ENCODE data around the gene ABCB4. TPM values are rescaled to one million over a fixed set of nuclear protein-coding genes. Genes with fewer than 3 reads are reported as not detected.

Gene ABCB4
- total RNA-seq, 1 donor from 2014 or later, result 2.3 TPM

- H3K27ac Mint-ChIP-seq, result no peak overlapping the region
- no peaks in the 10 kb centered on the region for H3K27me3 Mint-ChIP-seq (ENCODE audit: low read depth)
- no peak for DNase-seq (ENCODE audit: low spot score in 2 of 2, unreplicated experiment in 2 of 2)
- no peak overlapping the region for H3K4me3 Mint-ChIP-seq
- no peaks in the 10 kb centered on the region for H3K36me3 Mint-ChIP-seq
- no peak for TF ChIP-seq CTCF (IDR thresholded peaks at IDR 0.05; ENCODE audit: unreplicated experiment)
- H3K4me1 Mint-ChIP-seq, result no peaks in the 10 kb centered on the region
- peaks cover 8% of the 10 kb centered on the region for H3K9me3 Mint-ChIP-seq
Measured at GRCh38 chr7:87432536-87432935, 42.9 kb downstream of the ABCB4 start.

- no peak for TF ChIP-seq CTCF (IDR thresholded peaks at IDR 0.05; ENCODE audit: unreplicated experiment)
- Mint-ChIP-seq H3K9me3 (peaks cover 3% of the 10 kb centered on the region), H3K36me3 (no peaks in the 10 kb centered on the region)
Measured at GRCh38 chr7:87427288-87427687, 48.2 kb downstream of the ABCB4 start.

GRCh38 chr7:87426160-87426559, 49.3 kb downstream of the ABCB4 start:
- TF ChIP-seq CTCF (IDR thresholded peaks at IDR 0.05; ENCODE audit: unreplicated experiment), result no peak
- H3K9me3 Mint-ChIP-seq, result no peaks in the 10 kb centered on the region
- no peaks in the 10 kb centered on the region for H3K36me3 Mint-ChIP-seq
- no peak overlapping the region for H3K4me3 Mint-ChIP-seq
- no peaks in the 10 kb centered on the region for H3K27me3 Mint-ChIP-seq (ENCODE audit: low read depth)
- H3K4me1 Mint-ChIP-seq, result peaks cover 5% of the 10 kb centered on the region
- H3K27ac Mint-ChIP-seq, result no peak overlapping the region
- no peak for DNase-seq (ENCODE audit: low spot score in 2 of 2, unreplicated experiment in 2 of 2)

More at GRCh38 chr7:87427288-87427687, 48.2 kb downstream of the ABCB4 start:
- no peak for DNase-seq (ENCODE audit: low spot score in 2 of 2, unreplicated experiment in 2 of 2)
- Mint-ChIP-seq H3K4me3 (no peak overlapping the region), H3K27me3 (ENCODE audit: low read depth) (no peaks in the 10 kb centered on the region), H3K4me1 (peaks cover 5% of the 10 kb centered on the region), H3K27ac (no peak overlapping the region)

- no peaks in the 10 kb centered on the region for H3K9me3 Mint-ChIP-seq
- H3K27ac Mint-ChIP-seq, result no peak overlapping the region
- DNase-seq (ENCODE audit: low spot score in 2 of 2, unreplicated experiment in 2 of 2), result no peak
- no peaks in the 10 kb centered on the region for H3K36me3 Mint-ChIP-seq
- H3K4me3 Mint-ChIP-seq, result no peak overlapping the region
- peaks cover 5% of the 10 kb centered on the region for H3K4me1 Mint-ChIP-seq
- TF ChIP-seq CTCF (IDR thresholded peaks at IDR 0.05; ENCODE audit: unreplicated experiment), result no peak
- no peaks in the 10 kb centered on the region for H3K27me3 Mint-ChIP-seq (ENCODE audit: low read depth)
Measured at GRCh38 chr7:87424075-87424474, 51.4 kb downstream of the ABCB4 start.

GRCh38 chr7:87420173-87420572, 55.3 kb downstream of the ABCB4 start:
- no peak for DNase-seq (ENCODE audit: low spot score in 2 of 2, unreplicated experiment in 2 of 2)
- Mint-ChIP-seq H3K27ac (no peak overlapping the region), H3K4me3 (no peak overlapping the region), H3K4me1 (peaks cover 4% of the 10 kb centered on the region), H3K27me3 (ENCODE audit: low read depth) (no peaks in the 10 kb centered on the region), H3K9me3 (no peaks in the 10 kb centered on the region), H3K36me3 (no peaks in the 10 kb centered on the region)
- no peak for TF ChIP-seq CTCF (IDR thresholded peaks at IDR 0.05; ENCODE audit: unreplicated experiment)
